Ovary (tissue), 3 donors: Measurements from ENCODE around the gene ASB8.

Experiments
- CTCF ChIP-seq, 3 donors: fragments of 450-650 bp in 2 of 3; fragments of 200-600 bp in 1 of 3; IDR thresholded peaks; one replicate each; pipeline versions ENCODE4 v1.5.1 to v1.8.0; 2016 to 2022; ENCODE audit warnings: antibody characterized with exemption in 3 of 3, mild to moderate bottlenecking in 1 of 3
- EP300 ChIP-seq: sonication (generic); formaldehyde crosslinking; IDR thresholded peaks from one replicate; pipeline ENCODE4 v1.6.1; 2017; ENCODE audit warnings: antibody characterized with exemption
- POLR2A ChIP-seq: fragments of 450-650 bp; IDR thresholded peaks from one replicate; pipeline ENCODE4 v1.6.1; 2017; ENCODE audit warnings: antibody characterized with exemption, mild to moderate bottlenecking, moderate library complexity
- donor health status: DM: no; HTN: no; CAD: no.

- TF ChIP-seq POLR2A (no peak), CTCF (IDR thresholded peaks at IDR 0.05) (no peak), EP300 (no peak)
These were observed 35.8 kb downstream of the ASB8 start for GRCh38 chr12:48121522-48121921.
